K562 (cell line): ENCODE measurements around the gene ZNF195. TPM values are rescaled to one million over a fixed set of nuclear protein-coding genes. Genes with fewer than 3 reads are reported as not detected.

Experiments
- BACH1 ChIP-seq: fragments of 200-800 bp; sonication (Bioruptor generic); IDR thresholded peaks from 2 replicates; pipeline ENCODE4 v1.6.1; 2016; ENCODE audit warnings: missing genetic modification characterization, missing compliant biosample characterization
- CC2D1A ChIP-seq: fragments of 450-650 bp; IDR thresholded peaks from 2 replicates; pipeline ENCODE4 v1.6.1; 2017; ENCODE audit warnings: mild to moderate bottlenecking
- FOSL1 ChIP-seq: fragments of 200-800 bp; sonication (Bioruptor generic); conservative IDR thresholded peaks from 2 replicates; pipeline ENCODE4 v1.6.1; 2016; ENCODE audit warnings: missing genetic modification characterization, missing compliant biosample characterization
- FUS ChIP-seq: fragments of 200-400 bp; formaldehyde crosslinking; optimal IDR thresholded peaks from 2 replicates; pipeline ENCODE3; 2017; ENCODE audit warnings: low read depth, low read length
- HDAC6 ChIP-seq: IDR thresholded peaks from 2 replicates; pipeline ENCODE4 v1.6.1; 2012; ENCODE audit warnings: low read depth, mild to moderate bottlenecking, control low read depth, inconsistent platforms, low read length, moderate library complexity
- HDAC8 ChIP-seq: fragments of 450-650 bp; IDR thresholded peaks from 2 replicates; pipeline ENCODE4 v1.6.1; 2016; ENCODE audit warnings: mild to moderate bottlenecking, missing genetic modification characterization, moderate library complexity, missing compliant biosample characterization
- KAT2B ChIP-seq: IDR thresholded peaks from one replicate; pipeline ENCODE4 v1.6.1; 2012; ENCODE audit warnings: low read depth, mild to moderate bottlenecking, control low read depth, inconsistent platforms, low read length, moderate library complexity
- LARP7 ChIP-seq: fragments of 450-650 bp; IDR thresholded peaks from 2 replicates; pipeline ENCODE4 v1.6.1; 2016
- LEF1 ChIP-seq: fragments of 450-650 bp; IDR thresholded peaks from 2 replicates; pipeline ENCODE4 v1.6.1; 2016; ENCODE audit warnings: mild to moderate bottlenecking
- MAFG ChIP-seq: fragments of 450-650 bp; conservative IDR thresholded peaks from 2 replicates; pipeline ENCODE4 v1.6.1; 2016; ENCODE audit warnings: missing genetic modification characterization, missing compliant biosample characterization
- MTA1 ChIP-seq: fragments of 450-650 bp; IDR thresholded peaks from 2 replicates; pipeline ENCODE4 v1.6.1; 2017; ENCODE audit warnings: borderline replicate concordance
- NCOA2 ChIP-seq, 2 experiments: fragments of 450-650 bp; IDR thresholded peaks; 2 replicates each; pipeline ENCODE4 v1.6.1; 2018; ENCODE audit warnings: mild to moderate bottlenecking in 2 of 2, moderate library complexity in 1 of 2; ENCODE audit not compliant: partially characterized antibody in 2 of 2
- PATZ1 ChIP-seq: fragments of 250-450 bp; sonication (Bioruptor Pico); IDR thresholded peaks from 2 replicates; pipeline ENCODE4 v1.5.0; 2020; ENCODE audit warnings: mild to moderate bottlenecking, borderline replicate concordance
- POLR2G ChIP-seq: fragments of 200-400 bp; formaldehyde crosslinking; IDR thresholded peaks from 2 replicates; pipeline ENCODE4 v1.6.1; 2017; ENCODE audit warnings: low read depth, mild to moderate bottlenecking, antibody characterized with exemption, low read length, moderate library complexity
- POLR3A ChIP-seq: IDR thresholded peaks from 2 replicates; pipeline ENCODE4 v1.6.1; 2011; ENCODE audit warnings: borderline replicate concordance, mild to moderate bottlenecking, moderate library complexity; ENCODE audit not compliant: insufficient read length, insufficient read depth; ENCODE audit errors: extremely low read depth
- RFX5 ChIP-seq: IDR thresholded peaks from 2 replicates; pipeline ENCODE4 v1.6.1; 2011; ENCODE audit warnings: low read depth, mild to moderate bottlenecking, improper control_type of control experiment, low read length
- RNF2 ChIP-seq: sonication (generic); IDR thresholded peaks from 2 replicates; pipeline ENCODE4 v1.6.1; 2016
- SMAD3 ChIP-seq: fragments of 450-650 bp; formaldehyde crosslinking; conservative IDR thresholded peaks from 2 replicates; pipeline ENCODE4 v1.4.0; 2020; ENCODE audit warnings: mild to moderate bottlenecking
- SMARCC2 ChIP-seq: fragments of 450-650 bp; IDR thresholded peaks from 2 replicates; pipeline ENCODE4 v1.6.1; 2017; ENCODE audit warnings: antibody characterized with exemption, moderate library complexity, mild to moderate bottlenecking, low read depth
- TAF9B ChIP-seq: fragments of 450-650 bp; IDR thresholded peaks from 2 replicates; pipeline ENCODE4 v1.6.1; 2018; ENCODE audit warnings: mild to moderate bottlenecking; ENCODE audit not compliant: partially characterized antibody
- TEAD2 ChIP-seq: fragments of 450-650 bp; IDR thresholded peaks from 2 replicates; pipeline ENCODE4 v1.6.1; 2016; ENCODE audit warnings: missing genetic modification characterization, control low read depth, missing compliant biosample characterization
- TFAP4 ChIP-seq: sonication (generic); formaldehyde crosslinking; IDR thresholded peaks from 2 replicates; pipeline ENCODE4 v1.8.0; 2022; ENCODE audit warnings: missing genetic modification reagents, mild to moderate bottlenecking, moderate library complexity, borderline replicate concordance
- TSC22D4 ChIP-seq: fragments of 450-650 bp; IDR thresholded peaks from 2 replicates; pipeline ENCODE4 v1.6.1; 2016; ENCODE audit warnings: missing genetic modification characterization, missing biosample characterization, control low read depth
- XRCC5 ChIP-seq: fragments of 200-400 bp; formaldehyde crosslinking; IDR thresholded peaks from 2 replicates; pipeline ENCODE4 v1.6.1; 2017; ENCODE audit warnings: low read depth, mild to moderate bottlenecking, low read length
- ZBTB26 ChIP-seq: fragments of 450-650 bp; formaldehyde crosslinking; IDR thresholded peaks from 2 replicates; pipeline ENCODE4 v1.4.0; 2022; ENCODE audit warnings: missing genetic modification characterization
- ZC3H4 ChIP-seq: sonication (generic); formaldehyde crosslinking; IDR thresholded peaks from 2 replicates; pipeline ENCODE4 v1.9.0; 2021; ENCODE audit warnings: missing genetic modification reagents, borderline replicate concordance
- ZEB2 ChIP-seq: fragments of 450-650 bp; IDR thresholded peaks from 2 replicates; pipeline ENCODE4 v1.6.1; 2016
- ZNF197 ChIP-seq: fragments of 200-800 bp; sonication (Bioruptor generic); IDR thresholded peaks from 2 replicates; pipeline ENCODE4 v1.6.1; 2016; ENCODE audit warnings: low read depth, missing genetic modification characterization, missing compliant biosample characterization
- ZNF766 ChIP-seq: fragments of 200-800 bp; sonication (Bioruptor generic); conservative IDR thresholded peaks from 2 replicates; pipeline ENCODE4 v1.6.1; 2016; ENCODE audit warnings: missing genetic modification characterization, missing compliant biosample characterization
- polyA plus RNA-seq, 8 experiments: library from polyadenylated mRNA; depleted of rRNA in 4 of 8; stranded (reverse) in 5 of 8; unstranded in 3 of 8; fragments of >200 nt; fragmentation: Nextera tagmentation in 2 of 8; fragmentation: Illumina TruSeq in 1 of 8; extraction: Ambion mirVana in 2 of 8; extraction: Trizol in 1 of 8; gene quantifications; 2 replicates each; pipeline versions ENCODE4 v1.2.1 to v1.2.3, GENCODE V29; 2011 to 2014; ENCODE audit warnings: inconsistent platforms in 1 of 8, missing spikeins in 1 of 8
- total RNA-seq, 7 experiments: library from RNA; depleted of rRNA in 6 of 7; stranded (reverse); fragments of >200 nt in 6 of 7; fragmentation: Illumina TruSeq in 2 of 7; extraction: Trizol in 2 of 7; gene quantifications; 2 replicates each; pipeline versions ENCODE4 v1.2.1 to v1.2.3, GENCODE V29; 2011 to 2021; ENCODE audit warnings: low replicate concordance in 1 of 7

Gene ZNF195
- total and polyA plus RNA-seq, 9 of the 15 experiments (the other 6 are each of a cell fraction or from before 2014, with no cell fraction given), result 42.1 to 75.5 (median 60.4) TPM

- TF ChIP-seq TEAD2 (tag) (no peak), ZC3H4 (CRISPR knock-in tag) (no peak), CC2D1A (no peak), NCOA2 (IDR thresholded peaks at IDR 0.05; ENCODE audit: partially characterized antibody in 2 of 2) (no peak), BACH1 (tag) (no peak), POLR2G (0 out of 2 replicates have a peak, but pooled peaks have one; percentile 19), HDAC6 (no peak), LARP7 (no peak), XRCC5 (no peak), SMAD3 (CRISPR knock-in tag) (no peak), HDAC8 (tag) (no peak), LEF1 (peak; percentile 49; the same call in 1 of the 2 replicates), RFX5 (no peak), MAFG (tag) (0 out of 2 replicates have a peak, but pooled peaks have one; percentile 6), ZNF197 (no peak), POLR3A (no peak), FUS (no peak), TAF9B (no peak), RNF2 (no peak), KAT2B (no peak), FOSL1 (tag) (peak; percentile 96), ZBTB26 (CRISPR knock-in tag) (no peak), TFAP4 (CRISPR knock-in tag) (peak; percentile 57; the same call in 1 of the 2 replicates), ZEB2 (no peak), MTA1 (no peak), PATZ1 (CRISPR knock-in tag) (no peak), ZNF766 (no peak), TSC22D4 (tag) (no peak), SMARCC2 (0 out of 2 replicates have a peak, but pooled peaks have one; percentile 13)
These were observed 33.2 kb downstream of the ZNF195 start (continued) for GRCh38 chr11:3345736-3346135.
